Upper lobe of left lung (tissue), 6 donors: ENCODE results near the gene SLC25A38. TPM values are rescaled to one million over a fixed set of nuclear protein-coding genes. Genes with fewer than 3 reads are reported as not detected.

Source experiments
- ATAC-seq, 2 donors: fragments of 200-7000 bp; cut with Tn5 transposase; one replicate each; pipeline ENCODE4 v1.9.1; 2022; ENCODE audit warnings: mild to moderate bottlenecking in 2 of 2, moderate library complexity in 2 of 2; ENCODE audit not compliant: low FRiP score in 2 of 2
- DNase-seq, 2 donors: peaks; one replicate each; pipeline ENCODE4 v3.0.0-alpha.2; 2019 to 2020
- H3K27ac ChIP-seq, 4 donors: fragments of 200-600 bp; sonication (generic); one replicate each; pipeline ENCODE4 v1.5.1; 2016 to 2019
- H3K27me3 ChIP-seq, 4 donors: fragments of 200-600 bp; sonication (generic); one replicate each; pipeline ENCODE4 v1.5.1; 2017 to 2019
- H3K36me3 ChIP-seq, 4 donors: fragments of 200-600 bp; sonication (generic); one replicate each; pipeline ENCODE4 v1.5.1; 2016 to 2019
- H3K4me1 ChIP-seq, 4 donors: fragments of 200-600 bp; sonication (generic); one replicate each; pipeline ENCODE4 v1.5.1; 2018 to 2019
- H3K4me3 ChIP-seq, 4 donors: fragments of 200-600 bp; sonication (generic); one replicate each; pipeline ENCODE4 v1.5.1; 2017 to 2019; ENCODE audit warnings: mild to moderate bottlenecking in 2 of 4, moderate library complexity in 1 of 4
- H3K9me3 ChIP-seq, 4 donors: fragments of 200-600 bp; sonication (generic); one replicate each; pipeline ENCODE4 v1.5.1; 2018 to 2019
- CTCF ChIP-seq, 6 experiments: fragments of 450-650 bp in 4 of 6; fragments of 200-600 bp in 2 of 6; sonication (generic) in 2 of 6; IDR thresholded peaks; one replicate each; pipeline ENCODE4 v1.5.1; 2016 to 2019; ENCODE audit warnings: antibody characterized with exemption in 6 of 6
- EP300 ChIP-seq, 4 donors: sonication (generic); formaldehyde crosslinking; IDR thresholded peaks; one replicate each; pipeline ENCODE4 v1.5.1; 2017; ENCODE audit warnings: antibody characterized with exemption in 4 of 4, control low read depth in 2 of 4
- POLR2A ChIP-seq, 4 donors: fragments of 450-650 bp; IDR thresholded peaks; one replicate each; pipeline ENCODE4 v1.5.1; 2016 to 2017; ENCODE audit warnings: antibody characterized with exemption in 4 of 4, mild to moderate bottlenecking in 2 of 4
- POLR2AphosphoS5 ChIP-seq, 2 donors: sonication (generic); formaldehyde crosslinking; IDR thresholded peaks; one replicate each; pipeline ENCODE4 v1.5.1; 2017; ENCODE audit warnings: antibody characterized with exemption in 2 of 2
- WGBS, 2 donors: methylation state at CpG; one replicate each; pipeline ENCODE4 v1.1.5; 2017 to 2018; 5-methylcytosine and 5-hydroxymethylcytosine counted together
- total RNA-seq, 6 donors: library from RNA; depleted of rRNA in 4 of 6; stranded (reverse); fragments of >200 nt in 4 of 6; gene quantifications; one replicate each; pipeline versions ENCODE4 v1.1.0 to v1.2.1, GENCODE V29; 2016 to 2021
- donor health status: DM: no; HTN: no; CAD: no; lungs with moderate emphysema.
- donor health status: DM: no; HTN: yes; CAD: no; lungs with severe emphysema.

SLC25A38 gene
- total RNA-seq, 6 donors from 2014 or later = 17.5 to 36.5 (median 30.2) TPM

- Histone ChIP-seq H3K4me3 (no peak overlapping the region), H3K9me3 (no peaks in the 10 kb centered on the region), H3K4me1 (no peaks in the 10 kb centered on the region), H3K27ac (no peak overlapping the region), H3K36me3 (no peaks in the 10 kb centered on the region), H3K27me3 (no peaks in the 10 kb centered on the region)
- DNase-seq (no peak), ATAC-seq (no peak)
- TF ChIP-seq EP300 (IDR thresholded peaks at IDR 0.05) (no peak), POLR2A (IDR thresholded peaks at IDR 0.05) (no peak), POLR2AphosphoS5 (IDR thresholded peaks at IDR 0.05) (no peak), CTCF (IDR thresholded peaks at IDR 0.05) (no peak)
- 74 to 80% methylated on average over 1 of the region's 1 CpG for WGBS, 2 donors
Observed at GRCh38 chr3:39339086-39339485, 44.1 kb upstream of the SLC25A38 start.

- no peak for TF ChIP-seq POLR2A (IDR thresholded peaks at IDR 0.05)
- no peak for TF ChIP-seq EP300 (IDR thresholded peaks at IDR 0.05)
- no peak for TF ChIP-seq POLR2AphosphoS5 (IDR thresholded peaks at IDR 0.05)
- no peak for TF ChIP-seq CTCF (IDR thresholded peaks at IDR 0.05)
- Histone ChIP-seq H3K9me3 (no peaks in the 10 kb centered on the region), H3K36me3 (no peaks in the 10 kb centered on the region), H3K4me3 (no peak overlapping the region), H3K27me3 (no peaks in the 10 kb centered on the region), H3K27ac (no peak overlapping the region), H3K4me1 (no peaks in the 10 kb centered on the region)
- DNase-seq = no peak
- no peak for ATAC-seq
- WGBS, 2 donors = 79 to 93% methylated on average over 1 of the region's 1 CpG
Observed at GRCh38 chr3:39343076-39343717, 40.0 kb upstream of the SLC25A38 start.

GRCh38 chr3:39343760-39344159 lies 39.4 kb upstream of the SLC25A38 start:
- TF ChIP-seq POLR2A (IDR thresholded peaks at IDR 0.05) (no peak), CTCF (IDR thresholded peaks at IDR 0.05) (no peak), POLR2AphosphoS5 (IDR thresholded peaks at IDR 0.05) (no peak), EP300 (IDR thresholded peaks at IDR 0.05) (no peak)
- Histone ChIP-seq H3K9me3 (no peaks in the 10 kb centered on the region), H3K4me3 (no peak overlapping the region), H3K36me3 (no peaks in the 10 kb centered on the region), H3K27ac (no peak overlapping the region), H3K27me3 (no peaks in the 10 kb centered on the region), H3K4me1 (no peaks in the 10 kb centered on the region)
- DNase-seq (no peak), ATAC-seq (no peak)

- TF ChIP-seq EP300 (IDR thresholded peaks at IDR 0.05) (no peak), CTCF (IDR thresholded peaks at IDR 0.05) (no peak), POLR2AphosphoS5 (IDR thresholded peaks at IDR 0.05) (no peak), POLR2A (IDR thresholded peaks at IDR 0.05) (no peak)
- DNase-seq = no peak
- no peak for ATAC-seq
- H3K4me3 ChIP-seq = no peak overlapping the region
- no peaks in the 10 kb centered on the region for H3K4me1 ChIP-seq
- no peaks in the 10 kb centered on the region for H3K36me3 ChIP-seq
- no peaks in the 10 kb centered on the region for H3K9me3 ChIP-seq
- no peak overlapping the region for H3K27ac ChIP-seq
- no peaks in the 10 kb centered on the region for H3K27me3 ChIP-seq
Observed at GRCh38 chr3:39344746-39345344, 38.3 kb upstream of the SLC25A38 start.
